ENCODE data around the gene FAM237B.
A peak's percentile ranks its signal among the peaks of the same experiment; 100 is the strongest.
"Not testable (repeated sequence)": the region's sequence is repeated elsewhere in the genome, so short reads cannot be mapped to it uniquely, and the experiment has no call there.

The FAM237B gene

GRCh38 chr7:90320801-90321494 is at the start of gene FAM237B:
Gene FAM237B (minus strand): TSS chr7:90321304. CDS start chr7:90319748, 1,556 bp downstream.
- DNase-seq (ENCODE audit: low read depth in 2 of 2, low spot score in 1 of 2), result no peak

DNA sequence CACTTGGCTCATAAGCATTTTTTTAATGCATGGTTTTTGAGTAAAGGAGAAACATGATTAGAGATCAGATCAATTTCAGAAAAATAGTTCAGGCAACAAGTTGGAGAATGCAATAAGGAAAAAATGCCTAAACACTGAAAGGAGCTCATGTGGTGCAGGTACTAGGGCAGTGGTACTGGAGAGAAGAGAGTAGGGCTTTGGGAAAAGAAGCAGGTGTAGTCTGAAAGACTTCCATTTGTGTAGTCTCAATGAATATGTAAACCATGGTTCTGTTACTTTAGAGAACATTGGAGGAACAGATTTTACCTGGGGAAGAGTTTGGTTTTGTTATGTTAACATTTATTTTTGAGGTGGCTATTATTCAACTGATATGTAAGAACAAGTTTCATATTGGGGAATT is 30.9 kb upstream of the FAM237B start:
- no peak for DNase-seq (ENCODE audit: low read depth in 2 of 2, low spot score in 1 of 2)

DNA sequence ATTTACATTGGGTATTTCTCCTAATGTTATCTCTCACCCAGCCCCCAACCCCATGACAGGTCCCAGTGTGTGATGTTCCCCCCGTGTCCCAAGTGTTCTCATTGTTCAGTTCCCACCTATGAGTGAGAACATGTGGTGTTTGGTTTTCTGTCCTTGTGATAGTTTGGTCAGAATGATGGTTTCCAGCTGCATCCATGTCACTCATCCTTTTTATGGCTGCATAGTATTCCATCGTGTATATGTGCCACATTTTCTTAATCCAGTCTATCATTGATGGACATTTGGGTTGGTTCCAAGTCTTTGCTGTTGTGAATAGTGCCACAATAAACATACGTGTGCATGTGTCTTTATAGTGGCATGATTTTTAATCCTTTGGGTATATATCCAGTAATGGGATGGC is 28.9 kb upstream of the FAM237B start:
- not testable (repeated sequence) for DNase-seq (ENCODE audit: low read depth in 2 of 2, low spot score in 1 of 2)

- DNase-seq (ENCODE audit: low read depth in 2 of 2, low spot score in 1 of 2), result no peak
Measured at GRCh38 chr7:90349305-90349704, 28.2 kb upstream of the FAM237B start.

DNA sequence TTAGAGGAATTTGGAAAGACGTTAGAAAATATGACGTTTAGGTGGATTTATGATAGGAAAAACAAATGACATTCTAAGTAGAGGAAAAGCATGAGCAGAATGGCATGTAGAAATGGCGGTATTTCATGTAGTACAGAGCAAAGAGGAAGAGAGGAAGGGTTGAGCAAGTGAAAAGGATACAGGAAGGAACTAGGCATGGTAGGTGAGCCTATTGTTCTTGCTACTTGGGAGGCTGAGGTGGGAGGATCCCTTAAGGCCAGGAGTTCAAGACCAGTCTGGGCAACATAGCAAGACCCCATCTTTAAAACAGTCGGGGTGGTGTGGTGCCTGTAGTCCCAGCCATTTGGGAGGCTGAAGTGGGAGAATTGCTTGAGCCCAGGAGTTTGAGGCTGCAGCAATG is 26.7 kb upstream of the FAM237B start:
- DNase-seq (ENCODE audit: low read depth in 2 of 2, low spot score in 1 of 2), result no peak

DNA sequence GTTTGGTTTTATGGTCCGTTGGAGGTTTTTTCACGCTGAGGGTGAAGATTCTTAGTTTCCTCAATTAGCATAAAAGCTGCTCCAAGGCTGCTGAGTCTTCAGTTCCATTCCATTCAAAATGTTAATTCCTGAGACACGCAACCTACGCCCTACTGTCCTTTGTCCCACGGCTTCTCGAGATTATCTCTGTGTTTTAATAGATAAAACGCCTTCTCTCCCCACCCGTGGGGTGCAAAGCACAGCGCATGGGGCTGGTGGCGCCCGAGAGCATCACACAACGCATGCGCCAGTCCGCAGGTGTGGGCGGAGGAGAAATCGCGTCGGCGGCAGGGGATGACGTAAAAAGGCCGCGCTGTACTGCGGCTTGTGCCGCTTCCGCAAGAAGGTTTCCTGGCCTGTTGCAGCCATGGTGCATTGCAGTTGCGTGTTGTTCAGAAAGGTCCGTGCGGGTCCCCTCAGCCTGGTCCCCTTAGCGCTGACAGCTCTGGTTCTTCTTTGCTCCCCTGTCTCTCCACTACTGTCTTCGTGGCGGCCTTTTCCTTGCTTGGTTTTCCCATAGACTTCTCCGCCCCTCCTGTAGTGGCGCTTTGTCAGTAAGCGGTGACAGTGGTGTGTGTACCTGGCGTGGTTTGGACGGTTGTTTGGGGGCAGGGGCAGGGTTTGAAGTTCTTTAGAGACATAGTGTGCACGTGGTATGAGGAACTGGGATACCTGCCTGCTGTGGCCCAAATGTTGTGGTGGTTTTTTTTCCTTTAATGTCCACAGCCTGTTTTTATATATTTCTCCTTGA is 25.4 kb upstream of the FAM237B start, which contains the start of gene GTPBP10:
GTPBP10 (plus strand) TSS at position 381 of the 790 bp plus-strand sequence; CDS start at position 407, 26 bp downstream.
- DNase-seq (ENCODE audit: low read depth in 2 of 2, low spot score in 1 of 2), result peak; percentile 83 to 90

DNA sequence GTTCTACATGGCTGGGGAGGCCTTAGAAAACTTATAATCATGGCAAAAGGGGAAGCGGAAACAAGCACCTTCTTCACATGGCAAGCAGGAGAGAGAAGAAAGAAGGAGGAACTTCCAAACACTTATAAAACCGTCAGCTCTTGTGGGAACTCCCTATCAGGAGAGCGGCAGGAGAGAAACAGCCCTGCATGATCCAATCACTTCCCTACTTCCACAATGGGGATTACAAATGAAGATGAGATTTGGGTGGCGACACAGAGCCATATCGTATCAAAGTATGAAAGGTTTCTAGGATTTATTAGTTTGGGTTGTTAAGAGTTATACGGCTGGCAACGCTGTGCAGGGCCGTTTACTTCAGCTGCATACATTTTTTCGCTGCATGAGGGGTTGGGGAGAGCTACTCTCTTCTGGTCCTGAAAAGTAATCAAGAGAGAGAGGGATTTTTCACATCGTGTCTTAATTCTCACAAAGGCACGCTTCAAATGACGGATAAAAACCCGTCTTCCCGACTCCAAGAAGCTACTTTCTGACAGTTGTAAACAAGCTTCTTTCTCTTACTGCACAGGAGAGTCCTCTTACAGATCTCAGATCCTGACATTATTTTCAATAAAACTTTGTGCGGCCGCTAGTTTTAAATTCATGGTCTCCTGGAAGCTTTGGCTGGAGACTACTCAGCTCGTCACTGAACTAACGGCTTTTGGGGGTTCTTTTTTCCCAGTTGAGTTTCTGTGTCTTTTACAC is 24.7 kb upstream of the FAM237B start:
- DNase-seq (ENCODE audit: low read depth in 2 of 2, low spot score in 1 of 2), result no peak

- DNase-seq (ENCODE audit: low read depth in 2 of 2, low spot score in 1 of 2), result no peak
Measured at GRCh38 chr7:90345016-90345415, 23.9 kb upstream of the FAM237B start.

GRCh38 chr7:90337106-90337505 is 16.0 kb upstream of the FAM237B start:
- no peak for DNase-seq (ENCODE audit: low read depth in 2 of 2, low spot score in 1 of 2)

- not testable (repeated sequence) for DNase-seq (ENCODE audit: low read depth in 2 of 2, low spot score in 1 of 2)
Measured at GRCh38 chr7:90334926-90335325, 13.8 kb upstream of the FAM237B start.

- no peak for DNase-seq (ENCODE audit: low read depth in 2 of 2, low spot score in 1 of 2)
Measured at GRCh38 chr7:90334193-90334843, 13.2 kb upstream of the FAM237B start.

- DNase-seq (ENCODE audit: low read depth in 2 of 2, low spot score in 1 of 2), result no peak
Measured at GRCh38 chr7:90326500-90326899, 5.4 kb upstream of the FAM237B start.

DNA sequence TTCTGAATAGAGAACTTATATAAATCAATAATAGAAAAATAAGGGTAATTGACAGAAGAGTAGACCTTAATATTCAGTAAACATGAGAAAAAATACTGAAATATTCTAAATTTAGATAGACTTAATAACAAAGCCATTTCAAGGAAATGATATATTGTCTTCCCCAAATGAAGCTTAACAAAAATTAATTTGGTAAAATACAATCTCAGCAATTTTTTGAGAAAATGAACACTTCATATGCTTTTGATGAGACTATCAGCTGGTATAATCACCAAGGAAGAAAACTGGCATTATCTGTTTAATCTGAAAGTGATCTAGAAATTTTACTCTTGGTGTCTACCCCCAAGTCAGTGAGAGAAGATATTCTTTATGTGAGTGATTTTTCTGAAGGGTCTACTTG is 1.7 kb upstream of the FAM237B start:
- no peak for DNase-seq (ENCODE audit: low read depth in 2 of 2, low spot score in 1 of 2)

DNA sequence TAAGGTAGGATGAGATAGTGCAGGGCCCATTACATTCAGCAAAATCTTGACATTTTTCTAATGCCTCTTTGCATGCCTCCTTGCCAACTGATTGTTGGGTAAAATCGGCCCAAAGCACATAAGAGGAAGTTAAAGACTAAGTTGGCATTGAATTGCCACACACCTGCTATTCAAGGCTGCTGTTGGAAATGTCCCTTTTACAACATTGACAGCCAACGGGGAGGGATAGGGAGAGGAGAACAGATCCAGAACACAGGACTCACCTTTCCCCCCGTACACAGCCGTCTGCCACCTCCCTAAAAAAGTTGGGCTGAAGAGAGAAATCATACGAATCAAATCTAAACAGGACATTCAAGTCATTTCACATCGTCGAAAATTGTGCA is 695 bp downstream of the FAM237B start:
- DNase-seq (ENCODE audit: low read depth in 2 of 2, low spot score in 1 of 2), result no peak

DNA sequence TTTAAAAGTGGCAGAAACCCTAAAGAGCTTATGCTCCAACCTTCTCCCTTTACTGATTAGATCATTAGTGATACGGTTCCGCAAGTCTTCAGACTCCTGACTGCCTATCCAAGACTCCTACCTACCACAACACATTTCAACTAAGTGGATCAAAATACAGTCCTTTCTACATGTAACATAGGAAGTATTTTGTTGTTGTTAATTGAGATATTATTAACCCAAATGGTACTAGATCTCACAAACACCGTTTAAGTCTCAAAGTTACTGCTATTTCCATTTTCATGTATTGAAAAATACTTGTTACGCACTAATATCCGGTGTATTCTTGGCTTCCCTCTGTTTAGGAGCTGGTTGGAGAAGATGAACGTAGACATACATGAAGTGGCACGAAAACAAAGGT is 1.1 kb downstream of the FAM237B start:
- no peak for DNase-seq (ENCODE audit: low read depth in 2 of 2, low spot score in 1 of 2)

DNA sequence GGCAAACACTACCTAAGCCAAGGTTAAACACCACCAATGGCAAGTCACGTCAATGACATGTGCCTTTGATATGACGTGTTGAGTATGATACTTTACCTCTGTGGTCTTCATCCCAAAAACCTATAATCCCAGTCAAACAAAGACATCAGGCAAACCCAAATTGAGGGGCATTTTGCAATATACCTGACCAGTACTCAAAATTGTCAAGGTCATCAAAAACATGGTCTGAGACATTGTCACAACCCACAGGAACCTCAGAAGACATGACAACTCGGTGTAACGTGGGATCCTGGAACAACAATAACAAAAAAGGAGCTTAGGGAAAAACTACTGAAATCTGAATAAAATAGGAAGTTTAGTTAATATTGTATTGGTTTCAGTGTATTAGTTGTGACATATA is 7.2 kb downstream of the FAM237B start:
- DNase-seq (ENCODE audit: low read depth in 2 of 2, low spot score in 1 of 2), result no peak

GRCh38 chr7:90312745-90313144 is 8.4 kb downstream of the FAM237B start:
- DNase-seq (ENCODE audit: low read depth in 2 of 2, low spot score in 1 of 2), result no peak

- no peak for DNase-seq (ENCODE audit: low read depth in 2 of 2, low spot score in 1 of 2)
Measured at GRCh38 chr7:90311175-90311574, 9.9 kb downstream of the FAM237B start.

- DNase-seq (ENCODE audit: low read depth in 2 of 2, low spot score in 1 of 2), result no peak
Measured at GRCh38 chr7:90309872-90310271, 11.2 kb downstream of the FAM237B start.

- no peak for DNase-seq (ENCODE audit: low read depth in 2 of 2, low spot score in 1 of 2)
Measured at GRCh38 chr7:90303241-90303640, 17.9 kb downstream of the FAM237B start.
